Natural killer cell (primary cell): Measurements from ENCODE around the gene IKZF3. TPM values are rescaled to one million over a fixed set of nuclear protein-coding genes. Genes with fewer than 3 reads are reported as not detected.
A peak's percentile ranks its signal among the peaks of the same experiment; 100 is the strongest.

Experiments
- ATAC-seq, 3 donors: fragments of 150-1000 bp in 2 of 3; fragments of 200-7000 bp in 1 of 3; cut with Tn5 transposase; 1 replicate in 1 of 3; 2 replicates in 2 of 3; pipeline ENCODE4 v1.10.0; 2021; ENCODE audit warnings: mild to moderate bottlenecking in 2 of 3, moderate library complexity in 2 of 3
- DNase-seq, 2 donors: peaks; one replicate each; pipeline versions ENCODE4 v3.0.0 to v3.0.0-alpha.2; 2013 to 2021; ENCODE audit warnings: mixed read lengths in 1 of 2
- H3K27ac ChIP-seq: one replicate; pipeline ENCODE4 v1.5.1; 2013; ENCODE audit warnings: mild to moderate bottlenecking, low read length
- H3K27me3 ChIP-seq: one replicate; pipeline ENCODE4 v1.6.1; 2013; ENCODE audit warnings: low read length; ENCODE audit not compliant: control insufficient read depth, insufficient read depth
- H3K36me3 ChIP-seq: one replicate; pipeline ENCODE4 v1.6.1; 2013; ENCODE audit warnings: low read length; ENCODE audit not compliant: control insufficient read depth, insufficient read depth
- H3K4me1 ChIP-seq: one replicate; pipeline ENCODE4 v1.6.1; 2013; ENCODE audit warnings: low read length; ENCODE audit not compliant: control insufficient read depth, insufficient read depth
- H3K4me3 ChIP-seq: one replicate; pipeline ENCODE4 v1.5.1; 2013; ENCODE audit warnings: low read length
- H3K9me3 ChIP-seq: one replicate; pipeline ENCODE4 v1.6.1; 2013; ENCODE audit warnings: low read length; ENCODE audit not compliant: control insufficient read depth, insufficient read depth
- H3K27ac Mint-ChIP-seq, 2 donors: one replicate each; pipeline ENCODE4 v1.8.0; 2022; ENCODE audit warnings: mild to moderate bottlenecking in 2 of 2, mixed read lengths in 2 of 2, moderate library complexity in 1 of 2
- H3K27me3 Mint-ChIP-seq, 2 donors: one replicate each; pipeline ENCODE4 v1.8.0; 2022; ENCODE audit warnings: low read depth in 2 of 2, mixed read lengths in 2 of 2
- H3K36me3 Mint-ChIP-seq: one replicate; pipeline ENCODE4 v1.8.0; 2022; ENCODE audit warnings: mixed read lengths
- H3K4me1 Mint-ChIP-seq, 2 donors: one replicate each; pipeline ENCODE4 v1.8.0; 2022; ENCODE audit warnings: mixed read lengths in 2 of 2
- H3K4me3 Mint-ChIP-seq: one replicate; pipeline ENCODE4 v1.8.0; 2022; ENCODE audit warnings: mild to moderate bottlenecking, moderate library complexity, mixed read lengths
- H3K9me3 Mint-ChIP-seq, 2 donors: one replicate each; pipeline ENCODE4 v1.8.0; 2022; ENCODE audit warnings: mixed read lengths in 2 of 2
- WGBS: methylation state at CpG from one replicate; pipeline ENCODE4 v1.1.7; 2013; ENCODE audit warnings: missing lambda C conversion rate; ENCODE audit not compliant: insufficient coverage; 5-methylcytosine and 5-hydroxymethylcytosine counted together
- intact Hi-C: fragments of 100-400 bp; cut with micrococcal nuclease; formaldehyde crosslinking; loops from one replicate; pipeline ENCODE4 v1.14.2; 2022
- total RNA-seq, 4 donors: library from RNA; stranded (reverse); fragments of 120-200 nt in 1 of 4; gene quantifications; one replicate each; pipeline versions ENCODE4 v1.2.3 to v1.2.4, GENCODE V29; 2013 to 2022
- TF ChIP-seq, protein P1 (sequence below): fragments of 200-600 bp; IDR thresholded peaks from one replicate; pipeline ENCODE4 v1.8.0; 2022; ENCODE audit warnings: antibody characterized with exemption

Gene IKZF3
- total RNA-seq, 3 donors from 2014 or later (not counting 1 experiment from before 2014, with no cell fraction given) = 134 to 162 (median 139) TPM

DNA sequence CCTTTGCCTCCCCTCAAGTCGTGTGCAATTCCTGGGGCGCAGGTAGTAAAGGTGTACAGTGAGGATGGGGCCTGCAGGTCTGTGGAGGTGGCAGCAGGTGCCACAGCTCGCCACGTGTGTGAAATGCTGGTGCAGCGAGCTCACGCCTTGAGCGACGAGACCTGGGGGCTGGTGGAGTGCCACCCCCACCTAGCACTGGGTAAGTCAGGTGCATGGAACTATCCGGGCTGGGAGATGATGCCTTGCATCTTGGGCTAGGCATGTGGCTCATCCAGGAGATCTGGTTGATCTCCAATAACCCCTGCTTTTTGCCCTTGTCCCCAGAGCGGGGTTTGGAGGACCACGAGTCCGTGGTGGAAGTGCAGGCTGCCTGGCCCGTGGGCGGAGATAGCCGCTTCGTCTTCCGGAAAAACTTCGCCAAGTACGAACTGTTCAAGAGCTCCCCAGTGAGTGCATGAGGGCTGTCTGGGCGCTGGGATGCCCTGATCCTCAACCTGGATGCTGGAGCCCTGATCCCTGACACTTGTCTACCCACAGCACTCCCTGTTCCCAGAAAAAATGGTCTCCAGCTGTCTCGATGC lies 121.2 kb downstream of the IKZF3 start:
- intact Hi-C loops = no loop called here
- Mint-ChIP-seq H3K4me1 (peaks cover 6 to 20% of the 10 kb centered on the region in 2 donors), H3K36me3 (no peaks in the 10 kb centered on the region), H3K27ac (no peak overlapping the region), H3K9me3 (no peaks in the 10 kb centered on the region), H3K27me3 (peaks cover 8 to 21% of the 10 kb centered on the region in 2 donors), H3K4me3 (no peak overlapping the region)
- no peak overlapping the region for H3K4me3 ChIP-seq
- H3K36me3 ChIP-seq = no peaks in the 10 kb centered on the region
- H3K4me1 ChIP-seq = peaks cover 17% of the 10 kb centered on the region
- peaks cover 15% of the 10 kb centered on the region for H3K27me3 ChIP-seq
- 89% methylated on average over 21 of the region's 21 CpGs for WGBS
- H3K27ac ChIP-seq = no peak overlapping the region
- DNase-seq (no peak), ATAC-seq (no peak)
- TF ChIP-seq, protein P1, sequence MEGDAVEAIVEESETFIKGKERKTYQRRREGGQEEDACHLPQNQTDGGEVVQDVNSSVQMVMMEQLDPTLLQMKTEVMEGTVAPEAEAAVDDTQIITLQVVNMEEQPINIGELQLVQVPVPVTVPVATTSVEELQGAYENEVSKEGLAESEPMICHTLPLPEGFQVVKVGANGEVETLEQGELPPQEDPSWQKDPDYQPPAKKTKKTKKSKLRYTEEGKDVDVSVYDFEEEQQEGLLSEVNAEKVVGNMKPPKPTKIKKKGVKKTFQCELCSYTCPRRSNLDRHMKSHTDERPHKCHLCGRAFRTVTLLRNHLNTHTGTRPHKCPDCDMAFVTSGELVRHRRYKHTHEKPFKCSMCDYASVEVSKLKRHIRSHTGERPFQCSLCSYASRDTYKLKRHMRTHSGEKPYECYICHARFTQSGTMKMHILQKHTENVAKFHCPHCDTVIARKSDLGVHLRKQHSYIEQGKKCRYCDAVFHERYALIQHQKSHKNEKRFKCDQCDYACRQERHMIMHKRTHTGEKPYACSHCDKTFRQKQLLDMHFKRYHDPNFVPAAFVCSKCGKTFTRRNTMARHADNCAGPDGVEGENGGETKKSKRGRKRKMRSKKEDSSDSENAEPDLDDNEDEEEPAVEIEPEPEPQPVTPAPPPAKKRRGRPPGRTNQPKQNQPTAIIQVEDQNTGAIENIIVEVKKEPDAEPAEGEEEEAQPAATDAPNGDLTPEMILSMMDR = no peak
- H3K9me3 ChIP-seq = no peaks in the 10 kb centered on the region

DNA sequence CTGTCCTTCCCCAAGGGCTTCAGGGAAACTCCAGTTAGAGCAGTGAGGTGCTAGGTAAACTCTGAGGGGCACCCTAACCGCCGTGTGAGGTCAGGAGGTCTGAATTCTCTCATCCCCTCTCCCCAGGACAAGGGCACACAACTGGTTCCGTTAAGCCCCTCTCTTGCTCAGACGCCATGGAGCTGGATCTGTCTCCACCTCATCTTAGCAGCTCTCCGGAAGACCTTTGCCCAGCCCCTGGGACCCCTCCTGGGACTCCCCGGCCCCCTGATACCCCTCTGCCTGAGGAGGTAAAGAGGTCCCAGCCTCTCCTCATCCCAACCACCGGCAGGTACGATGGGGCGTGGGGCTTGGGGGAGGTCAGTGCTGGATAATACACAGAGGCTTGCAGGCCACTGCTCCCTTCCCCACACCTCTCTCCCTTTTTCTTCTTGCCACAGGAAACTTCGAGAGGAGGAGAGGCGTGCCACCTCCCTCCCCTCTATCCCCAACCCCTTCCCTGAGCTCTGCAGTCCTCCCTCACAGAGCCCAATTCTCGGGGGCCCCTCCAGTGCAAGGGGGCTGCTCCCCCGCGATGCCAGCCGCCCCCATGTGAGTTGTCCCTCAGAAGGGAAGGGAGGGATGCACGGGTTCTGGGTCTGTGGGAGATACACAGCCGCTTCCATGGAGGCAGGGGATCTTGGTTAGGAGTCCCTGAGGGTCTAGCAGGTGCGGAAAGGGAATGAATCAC lies 121.8 kb downstream of the IKZF3 start:
- WGBS = 91% methylated on average over 18 of the region's 18 CpGs
- no peak for DNase-seq
- Histone ChIP-seq H3K4me3 (no peak overlapping the region), H3K27ac (no peak overlapping the region), H3K9me3 (no peaks in the 10 kb centered on the region), H3K27me3 (peaks cover 21% of the 10 kb centered on the region), H3K36me3 (no peaks in the 10 kb centered on the region), H3K4me1 (peaks cover 22% of the 10 kb centered on the region)
- ATAC-seq = no peak
- intact Hi-C loops = no loop called here
- peaks cover 6 to 20% of the 10 kb centered on the region in 2 donors for H3K4me1 Mint-ChIP-seq
- peaks cover 8 to 23% of the 10 kb centered on the region in 2 donors for H3K27me3 Mint-ChIP-seq
- no peaks in the 10 kb centered on the region for H3K36me3 Mint-ChIP-seq
- no peak overlapping the region for H3K27ac Mint-ChIP-seq
- no peaks in the 10 kb centered on the region for H3K9me3 Mint-ChIP-seq
- TF ChIP-seq, protein P1 = no peak
- H3K4me3 Mint-ChIP-seq = no peak overlapping the region

DNA sequence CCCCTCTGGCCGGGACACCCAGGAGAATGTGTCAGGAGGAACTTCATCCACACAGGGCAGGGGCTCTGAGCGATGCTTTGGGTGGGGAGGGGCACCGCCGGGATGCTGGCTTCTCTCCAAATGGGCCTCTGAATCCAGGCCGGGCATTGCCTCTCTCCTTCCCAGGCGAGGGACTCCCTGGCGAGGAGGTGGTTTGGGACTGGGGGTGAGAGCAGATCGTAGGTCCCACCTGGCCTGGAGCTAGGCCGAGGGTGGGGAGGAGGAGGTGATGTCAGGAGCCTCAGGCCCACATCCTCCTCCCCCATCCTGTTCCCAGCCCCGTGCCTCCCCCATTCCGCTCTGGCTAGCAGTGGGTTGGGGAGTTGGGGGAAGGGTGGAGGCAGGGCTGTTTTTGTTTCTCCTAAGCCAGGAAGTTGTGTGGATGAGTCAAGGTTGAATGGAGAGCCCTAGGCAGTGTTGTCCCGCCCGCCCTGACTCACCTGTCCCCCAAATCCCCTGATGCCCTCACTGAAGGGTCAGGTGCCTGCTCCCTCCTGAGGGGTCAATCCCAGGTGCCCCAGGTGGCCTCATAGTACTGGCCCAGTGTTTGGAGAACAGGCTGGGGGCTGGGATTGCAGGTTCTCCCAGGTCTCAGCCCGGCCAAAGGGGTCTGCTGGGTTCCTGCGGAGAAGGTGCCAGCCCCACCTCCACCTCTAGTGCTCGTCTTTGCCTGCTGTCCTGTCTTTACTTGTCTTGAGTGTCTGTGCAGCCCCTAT lies 123.6 kb downstream of the IKZF3 start:
- no peaks in the 10 kb centered on the region for H3K9me3 ChIP-seq
- Mint-ChIP-seq H3K36me3 (no peaks in the 10 kb centered on the region), H3K27ac (peak overlapping the region in 1 of 2 donors; percentile 91), H3K4me1 (peaks cover 6 to 20% of the 10 kb centered on the region in 2 donors), H3K4me3 (no peak overlapping the region), H3K27me3 (peaks cover 18 to 27% of the 10 kb centered on the region in 2 donors), H3K9me3 (no peaks in the 10 kb centered on the region)
- no peak for DNase-seq
- no peak overlapping the region for H3K4me3 ChIP-seq
- peaks cover 22% of the 10 kb centered on the region for H3K4me1 ChIP-seq
- ATAC-seq = no peak
- no peaks in the 10 kb centered on the region for H3K36me3 ChIP-seq
- peaks cover 21% of the 10 kb centered on the region for H3K27me3 ChIP-seq
- intact Hi-C loops = no loop called here
- H3K27ac ChIP-seq = no peak overlapping the region
- TF ChIP-seq, protein P1 = no peak
- 80% methylated on average over 8 of the region's 16 CpGs for WGBS
